GM12864 (cell line): ENCODE data around the gene GAPDHS.

Experiments used
- DNase-seq: peaks from one replicate; pipeline ENCODE4 v3.0.0-alpha.2; 2011; ENCODE audit warnings: low read depth
- H3K4me3 ChIP-seq: 2 replicates; pipeline ENCODE4 v1.5.1; 2011; ENCODE audit warnings: mild to moderate bottlenecking, low read depth, low read length, control low read depth
- TF ChIP-seq, protein P1 (sequence below): IDR thresholded peaks from 2 replicates; pipeline ENCODE4 v1.5.1; 2011; ENCODE audit warnings: low read depth, mild to moderate bottlenecking, moderate library complexity, low read length, control low read depth, inconsistent platforms; ENCODE audit errors: missing control alignments

The GAPDHS gene

DNA sequence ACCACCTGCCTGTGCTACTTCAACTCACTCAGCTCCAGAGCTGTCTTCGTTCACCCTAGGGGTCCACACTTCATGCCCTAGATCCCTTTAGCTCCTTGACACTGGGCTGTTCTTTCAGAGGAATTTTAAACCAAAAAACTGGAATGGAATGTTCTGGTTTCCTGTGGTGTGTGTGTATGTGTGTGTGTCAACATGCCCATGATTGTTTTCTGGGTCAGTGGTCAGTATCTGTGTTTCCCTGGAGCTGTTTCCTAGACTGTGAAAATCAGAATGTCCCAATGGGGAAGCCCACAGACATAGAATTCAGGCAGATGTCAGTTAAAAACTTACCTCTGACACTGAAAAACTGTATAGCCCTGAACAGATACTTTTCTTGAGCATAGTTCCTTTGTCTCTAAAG is 54.1 kb downstream of the GAPDHS start:
- TF ChIP-seq, protein P1, sequence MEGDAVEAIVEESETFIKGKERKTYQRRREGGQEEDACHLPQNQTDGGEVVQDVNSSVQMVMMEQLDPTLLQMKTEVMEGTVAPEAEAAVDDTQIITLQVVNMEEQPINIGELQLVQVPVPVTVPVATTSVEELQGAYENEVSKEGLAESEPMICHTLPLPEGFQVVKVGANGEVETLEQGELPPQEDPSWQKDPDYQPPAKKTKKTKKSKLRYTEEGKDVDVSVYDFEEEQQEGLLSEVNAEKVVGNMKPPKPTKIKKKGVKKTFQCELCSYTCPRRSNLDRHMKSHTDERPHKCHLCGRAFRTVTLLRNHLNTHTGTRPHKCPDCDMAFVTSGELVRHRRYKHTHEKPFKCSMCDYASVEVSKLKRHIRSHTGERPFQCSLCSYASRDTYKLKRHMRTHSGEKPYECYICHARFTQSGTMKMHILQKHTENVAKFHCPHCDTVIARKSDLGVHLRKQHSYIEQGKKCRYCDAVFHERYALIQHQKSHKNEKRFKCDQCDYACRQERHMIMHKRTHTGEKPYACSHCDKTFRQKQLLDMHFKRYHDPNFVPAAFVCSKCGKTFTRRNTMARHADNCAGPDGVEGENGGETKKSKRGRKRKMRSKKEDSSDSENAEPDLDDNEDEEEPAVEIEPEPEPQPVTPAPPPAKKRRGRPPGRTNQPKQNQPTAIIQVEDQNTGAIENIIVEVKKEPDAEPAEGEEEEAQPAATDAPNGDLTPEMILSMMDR, result no peak
- no peak overlapping the region for H3K4me3 ChIP-seq
- DNase-seq, result no peak

DNA sequence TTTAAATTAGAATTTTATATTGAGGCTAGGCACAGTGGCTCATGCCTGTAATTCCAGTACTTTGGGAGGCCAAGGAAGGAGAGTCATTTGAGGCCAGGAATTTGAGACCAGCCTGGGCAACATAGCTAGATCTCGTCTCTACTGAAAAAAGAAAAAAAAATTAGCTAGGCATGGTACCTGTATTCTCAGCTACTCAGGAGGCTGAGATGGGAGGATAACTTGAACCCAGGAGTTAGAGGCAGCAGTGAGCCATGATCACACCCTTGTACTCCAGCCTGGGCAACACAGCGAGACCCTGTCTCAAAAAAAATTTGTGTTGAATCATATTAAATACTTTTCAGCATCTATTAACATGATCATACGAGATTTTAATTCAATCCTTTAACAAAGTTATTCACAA is 57.6 kb downstream of the GAPDHS start:
- no peak overlapping the region for H3K4me3 ChIP-seq
- TF ChIP-seq, protein P1, result no peak

DNA sequence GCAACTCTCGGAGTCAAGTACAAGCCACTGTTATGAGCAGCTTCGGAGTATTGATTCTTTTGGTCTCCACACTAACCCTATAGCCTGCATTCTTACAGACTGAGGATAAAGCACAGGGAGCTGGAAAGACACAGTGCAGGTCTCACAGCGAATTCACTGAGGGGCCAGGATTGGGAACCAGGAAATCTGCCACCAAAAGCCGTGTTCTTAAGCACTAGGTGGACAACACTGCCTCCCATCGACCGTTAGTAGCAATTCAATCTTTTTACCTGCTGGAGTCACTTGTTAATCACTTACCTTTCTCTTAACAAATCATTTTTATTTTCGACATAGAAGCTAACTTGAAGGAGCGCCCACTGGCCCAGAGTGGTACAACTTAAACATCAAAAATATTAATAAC is 59.0 kb downstream of the GAPDHS start:
- no peak overlapping the region for H3K4me3 ChIP-seq
- DNase-seq, result peak; percentile 31
- TF ChIP-seq, protein P1, result peak; percentile 83

More for the DNA sequence above, 57.6 kb downstream of the GAPDHS start:
- no peak for DNase-seq
